NB4 (cell line): ENCODE measurements around the gene ABCB1.
A peak's percentile ranks its signal among the peaks of the same experiment; 100 is the strongest.
"Not testable (repeated sequence)": the region's sequence is repeated elsewhere in the genome, so short reads cannot be mapped to it uniquely, and the experiment has no call there.

Experiments
- DNase-seq: peaks from one replicate; pipeline ENCODE4 v3.0.0; 2010; ENCODE audit warnings: low read depth
- H3K4me3 ChIP-seq: one replicate; pipeline ENCODE4 v1.5.1; 2011; ENCODE audit warnings: mild to moderate bottlenecking, low read depth, low read length, moderate library complexity
- MYC ChIP-seq: IDR thresholded peaks from 2 replicates; pipeline ENCODE4 v1.6.1; 2011; ENCODE audit warnings: low read depth, low read length
- POLR2A ChIP-seq: IDR thresholded peaks from 2 replicates; pipeline ENCODE4 v1.6.1; 2011; ENCODE audit warnings: mild to moderate bottlenecking; ENCODE audit not compliant: insufficient read length; ENCODE audit errors: extremely low read depth
- TF ChIP-seq, protein P1 (sequence below): IDR thresholded peaks from 2 replicates; pipeline ENCODE4 v1.6.1; 2011; ENCODE audit warnings: low read depth, low read length
- TF ChIP-seq, protein P2 (sequence below): IDR thresholded peaks from one replicate; pipeline ENCODE4 v1.5.1; 2012; ENCODE audit warnings: low read depth, low read length

The ABCB1 gene

DNA sequence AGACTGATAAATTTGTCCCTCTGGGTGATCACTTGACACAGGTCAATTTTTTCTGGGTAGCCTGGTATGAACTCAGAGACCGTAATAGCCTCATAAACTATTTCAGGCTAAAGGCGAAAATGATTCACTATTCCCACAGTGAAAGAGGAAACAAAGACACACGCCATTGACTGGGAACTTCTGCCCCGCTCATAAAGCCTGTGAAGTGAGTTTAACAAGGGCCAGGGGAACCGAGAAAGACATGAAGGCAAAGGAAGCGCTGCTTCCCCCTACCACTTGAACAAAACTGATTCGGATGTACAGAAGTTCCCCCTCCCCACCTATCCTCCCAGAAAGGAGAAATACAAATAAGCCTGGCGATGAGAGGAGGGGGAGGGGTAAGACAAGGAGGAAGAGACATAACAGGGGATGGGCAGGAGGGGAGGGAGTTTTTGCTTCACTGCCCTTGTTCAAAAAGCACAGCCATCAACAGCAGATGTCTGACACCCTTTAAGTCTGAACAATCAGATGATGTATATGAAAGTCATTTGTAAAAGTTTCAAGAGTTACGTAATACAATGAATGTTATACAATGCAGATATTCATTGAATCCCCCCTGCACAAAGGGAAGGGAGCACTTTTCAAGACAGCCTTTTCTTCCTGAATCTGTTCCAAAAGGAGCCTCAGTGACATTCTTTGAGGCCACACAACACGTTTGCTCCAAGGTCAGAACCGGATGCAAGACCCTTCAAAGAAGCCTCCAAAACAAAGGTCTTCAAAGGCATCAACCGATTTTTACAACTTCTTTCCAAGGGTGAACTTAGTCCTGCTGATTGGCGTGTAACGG is 125.9 kb downstream of the ABCB1 start:
- TF ChIP-seq MYC (no peak), POLR2A (no peak)
- TF ChIP-seq, protein P1, sequence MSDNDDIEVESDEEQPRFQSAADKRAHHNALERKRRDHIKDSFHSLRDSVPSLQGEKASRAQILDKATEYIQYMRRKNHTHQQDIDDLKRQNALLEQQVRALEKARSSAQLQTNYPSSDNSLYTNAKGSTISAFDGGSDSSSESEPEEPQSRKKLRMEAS: no peak
- TF ChIP-seq, protein P2, sequence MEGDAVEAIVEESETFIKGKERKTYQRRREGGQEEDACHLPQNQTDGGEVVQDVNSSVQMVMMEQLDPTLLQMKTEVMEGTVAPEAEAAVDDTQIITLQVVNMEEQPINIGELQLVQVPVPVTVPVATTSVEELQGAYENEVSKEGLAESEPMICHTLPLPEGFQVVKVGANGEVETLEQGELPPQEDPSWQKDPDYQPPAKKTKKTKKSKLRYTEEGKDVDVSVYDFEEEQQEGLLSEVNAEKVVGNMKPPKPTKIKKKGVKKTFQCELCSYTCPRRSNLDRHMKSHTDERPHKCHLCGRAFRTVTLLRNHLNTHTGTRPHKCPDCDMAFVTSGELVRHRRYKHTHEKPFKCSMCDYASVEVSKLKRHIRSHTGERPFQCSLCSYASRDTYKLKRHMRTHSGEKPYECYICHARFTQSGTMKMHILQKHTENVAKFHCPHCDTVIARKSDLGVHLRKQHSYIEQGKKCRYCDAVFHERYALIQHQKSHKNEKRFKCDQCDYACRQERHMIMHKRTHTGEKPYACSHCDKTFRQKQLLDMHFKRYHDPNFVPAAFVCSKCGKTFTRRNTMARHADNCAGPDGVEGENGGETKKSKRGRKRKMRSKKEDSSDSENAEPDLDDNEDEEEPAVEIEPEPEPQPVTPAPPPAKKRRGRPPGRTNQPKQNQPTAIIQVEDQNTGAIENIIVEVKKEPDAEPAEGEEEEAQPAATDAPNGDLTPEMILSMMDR: no peak
- no peak overlapping the region for H3K4me3 ChIP-seq
- peak; percentile 81 for DNase-seq

DNA sequence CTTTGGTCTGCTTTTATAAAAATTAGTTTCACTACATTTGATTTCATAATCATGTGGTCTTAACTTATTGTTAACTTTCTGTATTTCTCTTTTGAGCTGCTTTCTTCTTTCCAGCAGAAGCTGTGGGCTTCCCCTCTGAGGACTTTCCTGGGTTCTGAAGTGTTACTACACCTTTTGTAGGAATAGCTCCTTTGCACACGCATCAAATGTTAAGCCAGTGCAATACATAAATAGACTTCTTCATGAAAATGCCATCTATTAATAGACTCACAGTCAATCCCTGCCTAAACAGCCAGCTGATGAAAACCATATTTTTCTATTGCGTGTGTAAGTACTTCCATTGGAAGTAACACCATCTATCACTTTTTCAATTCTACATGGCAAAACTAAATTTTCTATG is 126.7 kb downstream of the ABCB1 start:
- H3K4me3 ChIP-seq: no peak overlapping the region
- DNase-seq: no peak
- TF ChIP-seq POLR2A (no peak), MYC (no peak)
- TF ChIP-seq, protein P2: no peak

DNA sequence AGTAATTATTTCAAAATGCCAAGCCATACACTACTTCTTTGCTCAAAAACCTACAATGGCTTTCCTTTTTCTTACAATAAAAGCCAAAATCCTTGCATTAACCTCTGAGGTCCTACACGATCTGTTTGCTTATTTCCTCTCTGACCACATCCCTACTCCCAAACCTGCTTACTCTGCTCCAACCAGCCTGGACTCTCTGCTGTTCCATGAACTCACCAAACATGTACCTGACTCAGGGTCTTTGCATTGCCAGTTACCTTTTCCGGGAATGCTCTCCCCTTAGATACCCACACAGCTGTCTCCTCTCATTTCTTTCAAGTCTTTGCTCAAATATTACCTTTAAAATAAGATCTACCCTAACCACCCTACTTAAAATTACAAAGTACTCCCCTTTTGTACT is 127.5 kb downstream of the ABCB1 start:
- no peak for TF ChIP-seq MYC
- TF ChIP-seq, protein P1: no peak
- TF ChIP-seq POLR2A: no peak
- TF ChIP-seq, protein P2: no peak
- DNase-seq: no peak
- no peak overlapping the region for H3K4me3 ChIP-seq

DNA sequence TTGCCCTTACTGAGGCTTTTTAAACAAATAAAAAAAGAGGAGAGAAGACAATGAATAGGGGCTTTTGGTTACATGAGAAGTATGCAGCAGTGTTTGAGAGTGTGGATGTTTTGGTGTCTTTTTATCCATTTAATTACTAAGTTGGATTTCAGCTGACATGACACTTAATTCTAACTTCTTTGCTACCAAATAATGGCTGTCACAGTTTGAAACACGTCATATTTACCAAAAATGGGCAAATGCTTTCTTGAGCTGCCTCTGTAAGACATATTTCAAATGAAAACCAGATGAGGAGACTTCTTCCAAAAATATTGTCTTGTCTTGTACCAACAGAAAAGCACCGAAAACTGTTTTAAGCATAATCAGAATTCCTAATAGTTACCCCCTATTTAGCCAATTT is 129.2 kb downstream of the ABCB1 start:
- DNase-seq: no peak
- no peak overlapping the region for H3K4me3 ChIP-seq
- TF ChIP-seq MYC: no peak
- no peak for TF ChIP-seq POLR2A
- TF ChIP-seq, protein P1: no peak
- TF ChIP-seq, protein P2: no peak

DNA sequence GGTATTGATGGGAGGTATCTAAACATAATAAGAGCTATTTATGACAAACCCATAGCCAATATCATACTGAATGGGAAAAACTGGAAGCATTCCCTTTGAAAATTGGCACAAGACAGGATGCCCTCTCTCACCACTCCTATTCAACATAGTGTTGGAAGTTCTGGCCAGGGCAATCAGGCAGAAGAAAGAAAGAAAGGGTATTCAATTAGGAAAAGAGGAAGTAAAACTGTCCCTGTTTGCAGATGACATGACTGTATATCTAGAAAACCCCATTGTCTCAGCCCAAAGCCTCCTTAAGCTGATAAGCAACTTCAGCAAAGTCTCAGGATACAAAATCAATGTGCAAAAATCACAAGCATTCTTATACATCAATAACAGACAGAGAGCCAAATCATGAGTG is 131.5 kb downstream of the ABCB1 start:
- DNase-seq: not testable (repeated sequence)

DNA sequence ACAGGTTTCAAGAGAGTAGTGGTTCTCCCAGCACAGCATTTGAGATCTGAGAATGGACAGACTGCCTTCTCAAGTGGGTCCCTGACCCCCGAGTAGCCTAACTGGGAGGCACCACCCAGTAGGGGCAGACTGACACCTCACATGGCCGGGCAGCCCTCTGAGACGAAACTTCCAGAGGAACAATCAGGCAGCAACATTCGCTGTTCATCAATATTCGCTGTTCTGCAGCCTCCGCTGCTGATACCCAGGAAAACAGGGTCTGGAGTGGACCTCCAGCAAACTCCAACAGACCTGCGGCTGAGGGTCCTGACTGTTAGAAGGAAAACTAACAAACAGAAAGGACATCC is 135.2 kb downstream of the ABCB1 start:
- not testable (repeated sequence) for DNase-seq, H3K4me3 ChIP-seq

More for the DNA sequence above, 131.5 kb downstream of the ABCB1 start:
- not testable (repeated sequence) for H3K4me3 ChIP-seq

DNA sequence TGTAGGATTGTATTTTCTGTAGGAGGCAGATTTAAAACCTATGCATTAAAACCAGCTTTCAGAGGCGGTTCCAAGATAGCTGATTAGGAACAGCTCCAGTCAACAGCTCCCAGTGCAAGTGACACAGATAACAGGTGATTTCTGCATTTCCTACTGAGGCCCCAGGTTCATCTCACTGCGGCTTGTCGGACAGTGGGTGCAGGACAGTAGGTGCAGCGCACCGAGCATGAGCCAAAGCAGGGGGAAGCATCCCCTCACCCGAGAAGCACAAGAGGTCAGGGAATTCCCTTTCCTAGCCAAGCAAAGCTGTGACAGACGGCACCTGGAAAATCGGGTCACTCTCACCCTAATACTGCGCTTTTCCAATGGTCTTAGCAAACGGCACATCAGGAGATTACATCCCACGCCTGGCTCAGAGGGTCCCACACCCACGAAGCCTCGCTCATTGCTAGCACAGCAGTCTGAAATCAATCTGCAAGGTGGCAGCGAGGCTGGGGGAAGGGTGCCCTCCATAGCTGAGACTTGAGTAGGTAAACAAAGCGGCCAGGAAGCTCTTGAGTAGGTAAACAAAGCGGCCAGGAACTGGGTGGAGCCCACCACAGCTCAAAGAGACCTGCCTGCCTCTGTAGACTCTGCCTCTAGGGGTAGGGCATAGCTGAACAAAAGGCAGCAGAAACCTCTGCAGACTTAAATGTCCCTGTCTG is 135.7 kb downstream of the ABCB1 start:
- not testable (repeated sequence) for DNase-seq, H3K4me3 ChIP-seq

DNA sequence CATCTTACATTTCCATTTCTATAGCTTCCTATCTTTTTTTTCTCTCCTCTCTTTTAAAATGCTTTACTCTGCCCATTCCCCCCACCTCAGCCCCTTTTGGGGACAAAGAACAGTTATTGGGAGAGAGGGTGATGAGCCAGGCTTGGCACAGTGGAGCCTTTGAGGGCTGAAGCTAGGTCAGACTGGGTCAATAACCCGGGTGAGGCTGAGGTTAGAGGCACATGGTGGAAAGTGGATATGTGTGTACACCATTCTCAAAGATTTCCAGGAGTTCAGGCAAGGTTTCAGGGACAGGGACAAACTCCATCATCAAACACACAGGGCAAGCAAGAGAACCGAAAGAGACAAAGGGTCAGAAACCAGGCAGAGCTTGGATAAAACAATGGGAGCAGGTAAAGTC is 136.7 kb downstream of the ABCB1 start:
- TF ChIP-seq, protein P2: no peak
- TF ChIP-seq, protein P1: no peak
- no peak for TF ChIP-seq POLR2A
- no peak for TF ChIP-seq MYC
- no peak for DNase-seq
- no peak overlapping the region for H3K4me3 ChIP-seq

DNA sequence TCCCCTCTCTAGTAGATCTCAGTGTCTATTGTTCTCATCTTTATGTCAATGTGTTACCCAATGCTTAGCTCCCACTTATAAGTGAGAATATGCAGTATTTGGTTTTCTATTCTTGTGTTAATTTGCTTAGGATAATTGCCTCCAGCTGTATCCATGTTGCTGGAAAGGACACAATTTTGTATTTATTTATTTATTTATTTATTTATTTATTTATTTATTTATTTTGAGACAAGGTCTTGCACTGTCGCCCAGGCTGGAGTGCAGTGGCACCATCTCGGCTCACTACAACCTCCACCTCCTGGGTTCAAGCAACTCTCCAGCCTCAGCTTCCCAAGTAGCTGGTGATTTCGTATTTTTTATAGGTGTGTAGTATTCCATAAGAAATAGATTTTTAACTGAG is 140.2 kb downstream of the ABCB1 start:
- H3K4me3 ChIP-seq, DNase-seq: not testable (repeated sequence)
